Retinal pigment epithelial cell (primary cell): ENCODE data around the gene LARP4B.

Experiments
- DNase-seq: peaks from one replicate; pipeline ENCODE4 v3.0.0-alpha.2; 2010; ENCODE audit warnings: low read depth
- H3K4me3 ChIP-seq: 2 replicates; pipeline ENCODE4 v1.5.1; 2011; ENCODE audit warnings: mild to moderate bottlenecking, low read length, control low read depth, moderate library complexity
- TF ChIP-seq, protein P1 (sequence below): conservative IDR thresholded peaks from 2 replicates; pipeline ENCODE4 v1.5.1; 2011; ENCODE audit warnings: low read depth, low read length, control low read depth, inconsistent platforms

LARP4B gene

DNA sequence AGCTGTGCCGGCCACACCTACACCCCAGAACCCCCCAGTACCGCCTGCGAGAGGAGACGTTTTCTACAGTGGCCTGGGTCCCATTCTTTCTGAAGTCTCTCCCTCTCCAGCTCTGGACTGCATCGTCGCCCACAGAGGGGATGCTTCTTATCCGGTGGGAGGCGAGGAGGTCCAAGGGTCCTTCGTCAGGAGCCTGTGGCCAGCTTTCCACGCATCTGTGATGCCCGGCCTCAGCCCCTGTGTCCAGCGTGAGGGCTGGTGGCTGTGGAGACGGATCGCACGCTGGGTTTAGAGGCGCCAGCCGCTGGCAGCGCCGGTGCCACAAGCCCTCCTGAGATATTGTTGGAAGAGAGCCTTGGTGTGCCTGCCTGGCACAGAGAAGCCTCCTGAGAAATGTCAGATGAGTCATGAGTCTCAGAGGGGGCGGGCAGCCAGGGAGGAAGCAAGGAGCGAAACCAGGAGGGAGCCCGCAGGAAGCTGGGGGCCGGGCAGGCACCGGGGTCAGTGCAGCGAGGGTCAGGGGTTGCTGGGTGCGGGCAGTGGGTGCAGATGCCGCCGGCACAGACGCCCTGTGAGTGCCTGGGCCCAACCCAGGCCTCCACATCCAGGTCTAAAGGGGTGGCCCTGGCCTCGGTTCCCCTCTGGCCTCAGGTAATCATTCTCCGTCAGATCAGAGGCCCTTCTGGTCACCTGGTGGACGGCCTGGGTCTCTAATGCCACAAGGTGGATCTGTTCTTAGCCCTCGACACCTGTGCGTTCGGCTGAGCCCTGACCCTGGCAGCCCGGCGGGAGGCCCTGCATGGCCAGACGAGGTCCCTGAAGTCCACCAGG, 156.0 kb downstream of the LARP4B start:
- TF ChIP-seq, protein P1, sequence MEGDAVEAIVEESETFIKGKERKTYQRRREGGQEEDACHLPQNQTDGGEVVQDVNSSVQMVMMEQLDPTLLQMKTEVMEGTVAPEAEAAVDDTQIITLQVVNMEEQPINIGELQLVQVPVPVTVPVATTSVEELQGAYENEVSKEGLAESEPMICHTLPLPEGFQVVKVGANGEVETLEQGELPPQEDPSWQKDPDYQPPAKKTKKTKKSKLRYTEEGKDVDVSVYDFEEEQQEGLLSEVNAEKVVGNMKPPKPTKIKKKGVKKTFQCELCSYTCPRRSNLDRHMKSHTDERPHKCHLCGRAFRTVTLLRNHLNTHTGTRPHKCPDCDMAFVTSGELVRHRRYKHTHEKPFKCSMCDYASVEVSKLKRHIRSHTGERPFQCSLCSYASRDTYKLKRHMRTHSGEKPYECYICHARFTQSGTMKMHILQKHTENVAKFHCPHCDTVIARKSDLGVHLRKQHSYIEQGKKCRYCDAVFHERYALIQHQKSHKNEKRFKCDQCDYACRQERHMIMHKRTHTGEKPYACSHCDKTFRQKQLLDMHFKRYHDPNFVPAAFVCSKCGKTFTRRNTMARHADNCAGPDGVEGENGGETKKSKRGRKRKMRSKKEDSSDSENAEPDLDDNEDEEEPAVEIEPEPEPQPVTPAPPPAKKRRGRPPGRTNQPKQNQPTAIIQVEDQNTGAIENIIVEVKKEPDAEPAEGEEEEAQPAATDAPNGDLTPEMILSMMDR, result no peak
- no peak overlapping the region for H3K4me3 ChIP-seq
- peak; percentile 71 for DNase-seq

DNA sequence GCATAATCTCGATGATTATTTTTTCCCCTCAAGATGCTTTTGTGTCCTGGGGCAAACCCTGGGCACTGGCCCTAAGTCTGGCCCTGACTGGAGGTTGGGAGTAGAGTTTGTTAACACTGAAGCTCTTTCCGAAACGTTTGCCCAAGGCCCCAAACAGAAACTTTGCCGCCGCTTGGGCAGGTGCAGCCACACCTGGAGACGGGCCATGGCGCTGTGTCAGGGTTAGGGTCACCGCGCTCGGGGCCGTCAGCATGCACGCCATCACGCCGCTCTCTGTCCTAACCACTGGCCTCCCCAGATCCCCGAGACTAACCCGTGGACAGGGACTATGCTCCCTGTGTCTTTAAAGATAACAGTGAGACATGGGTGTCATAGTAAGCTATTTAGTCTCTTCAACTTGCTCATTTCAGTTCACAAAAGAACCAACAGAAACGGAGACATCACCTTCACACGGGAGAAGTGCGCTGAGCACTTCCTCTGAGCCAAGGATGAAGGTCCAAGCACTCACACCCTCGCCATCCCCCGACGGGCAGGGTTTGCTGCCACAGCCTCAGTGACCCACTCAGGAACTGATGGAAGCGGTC, 156.8 kb downstream of the LARP4B start:
- H3K4me3 ChIP-seq, result no peak overlapping the region
- no peak for DNase-seq
- TF ChIP-seq, protein P1, result no peak

DNA sequence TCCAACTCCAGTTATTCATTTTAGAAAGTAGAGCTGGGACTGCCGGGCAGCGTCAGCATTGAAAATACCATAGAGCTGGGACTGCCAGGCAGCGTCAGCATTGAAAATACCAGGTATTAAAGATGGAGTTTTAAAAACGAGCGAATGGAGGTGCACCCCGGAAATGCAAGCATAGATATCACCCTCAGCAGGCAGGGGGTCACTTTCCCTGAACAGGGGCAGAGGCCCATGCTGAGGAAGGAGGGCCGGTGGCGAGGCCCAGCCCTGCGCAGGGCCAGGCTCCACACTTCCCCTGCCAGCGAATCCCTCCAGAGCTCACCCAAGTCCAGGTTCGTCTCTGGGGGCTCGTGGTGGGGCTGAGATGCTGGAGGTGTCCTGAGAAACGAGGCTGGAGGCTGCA, 157.3 kb downstream of the LARP4B start:
- DNase-seq, result no peak
- H3K4me3 ChIP-seq, result no peak overlapping the region
- TF ChIP-seq, protein P1, result no peak

DNA sequence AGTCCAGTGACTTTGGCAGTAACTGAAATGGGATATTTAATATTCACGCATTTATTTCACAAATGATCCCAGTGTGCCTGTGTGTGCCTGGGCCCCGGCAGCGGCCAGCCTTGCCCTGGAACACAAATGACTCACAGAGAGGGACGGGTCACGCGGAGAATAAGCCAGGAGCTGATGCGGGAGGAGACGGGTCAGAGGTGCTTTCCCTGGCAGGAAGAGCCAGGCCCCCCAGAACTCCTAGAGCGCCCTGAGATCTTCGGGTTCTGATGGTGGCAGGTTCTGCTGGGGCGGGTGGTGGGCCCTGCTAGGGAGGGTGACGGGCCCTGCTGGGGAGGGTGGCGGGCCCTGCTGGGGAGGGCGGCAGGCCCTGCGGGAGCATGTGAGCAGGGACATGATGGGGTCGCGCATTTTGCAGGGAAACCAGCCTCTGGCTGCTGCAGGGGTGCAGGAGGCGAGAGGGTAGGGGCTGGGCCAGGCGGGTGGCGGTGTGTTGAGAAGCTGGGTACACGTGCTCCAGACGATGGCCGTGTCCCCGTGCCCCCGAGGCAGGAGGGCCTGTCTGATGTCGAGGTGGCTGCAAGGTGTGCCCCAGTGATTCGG, 157.8 kb downstream of the LARP4B start:
- DNase-seq, result peak; percentile 65
- TF ChIP-seq, protein P1, result no peak
- no peak overlapping the region for H3K4me3 ChIP-seq

DNA sequence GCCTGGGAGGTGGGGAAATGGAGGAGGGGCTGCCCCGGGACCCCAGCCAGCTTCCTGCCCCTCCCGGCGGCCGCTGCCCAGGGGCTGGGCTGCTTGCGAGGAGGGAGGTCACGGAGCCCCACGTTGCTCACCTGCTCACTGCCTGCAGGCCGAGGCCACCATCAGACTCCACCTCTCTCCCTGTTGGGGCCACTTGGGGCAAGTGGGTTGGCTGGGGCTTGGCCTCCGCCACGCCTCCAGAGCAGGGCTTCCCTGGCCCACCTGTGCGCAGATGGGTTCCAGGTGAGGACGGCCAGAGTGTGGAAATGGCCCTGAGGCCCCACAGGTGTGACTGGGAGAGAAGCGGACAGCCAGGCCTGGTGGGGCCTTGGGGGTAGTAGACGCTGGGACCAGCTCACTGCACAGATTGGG, 159.3 kb downstream of the LARP4B start:
- DNase-seq, result no peak
- TF ChIP-seq, protein P1, result no peak
- no peak overlapping the region for H3K4me3 ChIP-seq

DNA sequence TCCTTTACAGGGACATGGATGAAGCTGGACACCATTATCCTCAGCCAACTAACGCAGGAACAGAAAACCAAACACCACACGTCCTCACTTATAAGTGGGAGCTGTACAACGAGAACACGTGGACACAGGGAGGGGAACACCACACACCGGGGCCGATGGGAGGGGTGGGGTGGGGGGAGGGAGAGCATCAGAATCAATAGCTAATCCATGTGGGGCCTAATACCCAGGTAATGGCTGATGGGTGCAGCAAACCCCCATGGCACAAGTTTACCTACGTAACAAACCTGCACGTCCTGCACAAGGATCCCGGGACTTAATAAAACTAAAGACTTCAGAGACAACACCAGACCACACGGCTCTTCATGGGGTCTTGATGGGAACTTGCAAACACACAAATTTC, 159.9 kb downstream of the LARP4B start:
- H3K4me3 ChIP-seq, result no peak overlapping the region
- TF ChIP-seq, protein P1, result no peak
- no peak for DNase-seq
